CD4-positive, alpha-beta T cell treated with Interleukin-6 at 100 ng/mL for 8 hours (primary cell): ENCODE measurements around the gene SERPING1.

Source experiments
- DNase-seq: peaks from one replicate; pipeline ENCODE4 v3.0.0-alpha.2; 2020; ENCODE audit warnings: mixed read lengths, low spot score

Gene SERPING1

GRCh38 chr11:57597461-57597915 lies at the start of gene SERPING1:
Gene SERPING1, plus strand, starts transcription at chr11:57597685. Its CDS starts 586 bp downstream, at chr11:57598271.
- DNase-seq, result no peak

DNA sequence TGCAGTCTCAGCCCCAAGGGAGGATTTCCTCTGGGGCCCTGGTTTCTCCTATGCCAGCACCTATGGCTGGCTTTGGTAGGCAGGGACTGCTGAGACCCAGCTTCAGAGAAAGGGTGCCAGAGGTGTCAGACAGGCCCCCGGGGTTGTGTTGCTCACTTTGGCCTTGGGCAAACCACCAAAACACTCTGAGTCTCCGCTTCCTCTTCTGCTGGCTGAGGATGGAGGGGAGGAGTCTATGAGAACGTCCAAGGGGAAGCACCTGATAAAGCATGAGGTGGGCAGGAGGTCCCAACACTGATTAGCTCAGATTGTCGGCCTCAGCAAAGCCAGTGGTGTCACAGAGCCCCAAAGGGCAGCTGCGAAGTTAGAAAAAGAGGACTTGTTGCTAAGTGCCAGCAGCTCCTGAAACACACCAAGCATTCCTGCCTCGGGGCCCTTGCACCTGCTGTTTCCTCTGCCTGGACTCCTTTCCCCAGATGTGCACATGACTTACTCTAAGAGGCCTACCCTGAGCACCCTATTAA lies 49.6 kb upstream of the SERPING1 start:
- no peak for DNase-seq

DNA sequence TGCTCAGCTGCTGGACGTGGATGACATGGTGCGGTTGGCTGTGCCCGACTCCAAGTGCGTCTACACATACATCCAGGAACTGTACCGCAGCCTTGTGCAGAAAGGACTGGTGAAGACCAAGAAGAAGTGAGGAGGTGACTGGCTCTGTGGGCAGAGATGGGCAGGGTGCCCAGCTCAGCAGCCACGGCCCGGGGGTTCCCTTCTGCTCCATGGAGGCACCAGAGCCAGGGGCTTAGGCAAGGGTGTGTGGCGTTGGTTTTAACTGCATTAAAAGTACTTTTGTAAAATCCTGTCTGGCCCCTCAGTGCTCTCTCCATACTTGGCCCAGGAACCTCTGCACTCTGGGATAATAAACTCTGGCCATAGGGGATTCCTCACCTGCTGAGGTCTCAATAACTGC lies 47.5 kb upstream of the SERPING1 start:
- no peak for DNase-seq

DNA sequence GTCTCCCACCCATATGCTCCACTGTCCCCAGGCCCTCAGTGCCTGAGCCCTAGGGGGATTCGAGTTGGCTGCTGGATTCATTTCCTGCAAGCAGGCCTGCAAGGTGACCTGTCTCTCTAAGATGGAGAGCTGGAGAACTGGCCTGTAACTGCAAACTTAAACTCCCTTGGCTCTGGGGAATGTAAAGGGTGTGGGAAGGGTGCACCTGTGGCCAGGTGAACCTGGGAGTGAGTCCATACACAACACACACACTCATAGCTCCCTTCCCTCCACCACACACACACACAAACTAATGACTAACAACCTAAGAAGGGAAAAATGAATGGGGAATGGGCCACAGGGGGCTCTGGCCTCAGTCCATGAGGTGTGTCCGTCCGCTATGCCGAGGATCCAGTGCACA lies 45.5 kb upstream of the SERPING1 start:
- DNase-seq, result no peak

GRCh38 chr11:57552479-57552878 lies 45.0 kb upstream of the SERPING1 start:
- DNase-seq, result no peak

DNA sequence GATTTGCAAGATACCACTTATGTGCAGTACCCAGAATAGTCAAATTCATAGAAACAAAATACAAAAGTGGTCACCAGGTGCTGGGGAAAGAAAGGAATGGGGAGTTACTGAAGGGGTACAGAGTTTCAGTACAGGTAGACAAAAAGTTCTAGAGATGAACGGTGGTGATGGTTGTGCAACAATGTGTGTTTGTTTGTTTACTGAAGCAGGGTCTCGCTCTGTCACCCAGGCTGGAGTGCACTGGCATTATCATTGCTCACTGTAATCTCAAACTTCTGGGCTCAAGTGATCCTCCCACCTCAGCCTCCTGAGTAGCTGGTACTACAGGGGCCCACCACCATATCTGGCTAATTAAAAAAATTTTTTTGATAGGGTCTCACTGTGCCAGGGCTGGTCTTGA lies 42.1 kb upstream of the SERPING1 start:
- DNase-seq, result no peak

- no peak for DNase-seq
Measured at GRCh38 chr11:57556041-57556440, 41.4 kb upstream of the SERPING1 start.

DNA sequence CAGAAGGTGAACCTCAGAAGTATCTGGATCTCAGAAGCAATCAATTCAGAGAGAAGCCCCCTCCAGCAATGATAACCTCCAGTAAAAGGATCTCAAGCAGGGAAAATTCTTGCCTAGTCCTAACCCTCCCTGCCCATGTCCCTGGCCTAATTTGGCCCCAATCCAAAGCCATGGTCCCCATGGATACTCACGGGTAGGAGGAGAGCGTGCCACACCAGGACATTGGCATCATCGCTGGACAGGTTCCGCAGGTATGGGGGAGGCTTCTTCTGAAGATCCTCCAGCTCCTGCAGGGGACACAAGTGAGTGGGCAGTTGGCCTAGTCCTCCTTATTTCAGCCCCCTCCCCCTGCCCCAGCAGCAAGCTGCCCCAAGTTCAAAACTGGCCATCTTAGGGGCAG lies 37.3 kb upstream of the SERPING1 start:
- DNase-seq, result no peak

GRCh38 chr11:57562596-57562995 lies 34.9 kb upstream of the SERPING1 start:
- DNase-seq, result no peak

DNA sequence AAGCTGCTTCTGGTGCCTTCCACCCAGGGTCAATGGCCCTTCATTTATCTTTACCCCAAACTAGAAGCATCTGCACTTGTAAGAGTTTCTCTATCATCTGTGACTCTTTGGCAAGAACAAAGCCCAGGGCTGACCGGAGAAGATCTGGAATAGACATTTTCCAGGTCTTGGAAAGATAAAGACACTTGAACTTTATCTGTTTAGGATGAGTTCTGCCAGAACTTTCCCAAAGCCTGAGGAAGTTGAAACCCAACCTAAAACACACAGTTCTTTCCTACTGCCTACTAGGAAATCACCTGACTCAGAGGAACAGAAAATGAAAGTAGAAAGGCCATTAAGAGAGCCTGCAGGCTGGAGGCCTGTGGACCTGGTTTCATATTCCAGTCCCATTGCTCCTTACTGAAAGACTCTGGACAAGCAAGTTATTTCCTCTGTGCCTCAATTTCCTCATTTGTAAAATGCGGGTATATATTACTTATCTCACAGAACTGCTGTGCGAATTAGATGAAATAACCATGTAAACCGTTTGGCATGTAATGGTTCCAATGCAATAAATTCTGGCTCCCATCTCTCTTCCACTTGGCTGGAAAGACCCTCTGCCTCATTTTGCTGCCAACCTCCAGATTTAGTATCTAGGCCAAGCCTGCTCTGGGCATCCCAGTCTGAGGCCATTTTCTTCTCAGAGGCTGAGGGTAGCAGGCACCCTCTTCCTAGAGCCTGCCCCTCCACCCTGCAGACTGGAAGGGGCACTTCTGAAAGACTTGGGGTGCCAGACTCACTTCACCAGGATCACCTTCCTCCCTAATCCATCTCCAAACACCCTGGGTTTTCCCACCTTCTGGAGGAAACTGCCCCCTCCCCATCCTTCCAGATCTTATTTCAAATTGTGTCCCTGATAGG lies 31.2 kb upstream of the SERPING1 start:
- peak; percentile 45 for DNase-seq

DNA sequence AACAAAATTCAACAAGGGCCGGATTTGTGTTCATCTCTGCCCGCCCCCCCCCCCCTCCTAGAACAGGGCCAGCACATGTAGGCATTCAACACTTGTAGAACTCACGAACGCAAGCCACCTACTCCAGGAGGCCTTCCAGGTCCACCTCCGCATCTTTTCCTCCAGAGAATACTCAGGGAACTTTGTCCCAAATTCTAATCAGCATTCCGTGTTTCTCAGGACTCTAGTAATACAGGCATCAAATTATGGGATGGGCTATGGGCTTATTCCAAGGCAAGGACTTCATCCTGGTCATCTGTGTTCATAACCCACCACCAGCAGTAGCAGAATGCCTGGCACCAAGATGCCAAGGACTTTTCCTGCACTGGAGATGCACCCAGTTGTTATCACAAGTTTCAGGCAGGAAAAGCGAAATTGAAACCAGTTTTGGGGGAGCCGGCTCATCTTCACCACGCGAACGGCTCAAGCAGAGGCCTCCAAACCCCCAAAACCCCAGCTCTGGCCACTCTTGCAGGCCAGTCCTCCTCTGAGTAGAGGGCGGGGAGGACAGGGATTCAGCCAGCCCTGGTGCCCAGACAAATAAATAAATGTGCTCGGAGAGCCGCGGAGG lies 30.5 kb upstream of the SERPING1 start:
- DNase-seq, result peak; percentile 23

- peak; percentile 83 for DNase-seq
Measured at GRCh38 chr11:57567515-57568329, 29.8 kb upstream of the SERPING1 start, which contains the start of gene UBE2L6. Gene UBE2L6, minus strand, starts transcription at chr11:57567672. Its CDS starts 61 bp downstream, at chr11:57567611.

GRCh38 chr11:57568330-57568766 lies 29.1 kb upstream of the SERPING1 start:
- DNase-seq, result no peak

- no peak for DNase-seq
Measured at GRCh38 chr11:57571606-57572005, 25.9 kb upstream of the SERPING1 start.

DNA sequence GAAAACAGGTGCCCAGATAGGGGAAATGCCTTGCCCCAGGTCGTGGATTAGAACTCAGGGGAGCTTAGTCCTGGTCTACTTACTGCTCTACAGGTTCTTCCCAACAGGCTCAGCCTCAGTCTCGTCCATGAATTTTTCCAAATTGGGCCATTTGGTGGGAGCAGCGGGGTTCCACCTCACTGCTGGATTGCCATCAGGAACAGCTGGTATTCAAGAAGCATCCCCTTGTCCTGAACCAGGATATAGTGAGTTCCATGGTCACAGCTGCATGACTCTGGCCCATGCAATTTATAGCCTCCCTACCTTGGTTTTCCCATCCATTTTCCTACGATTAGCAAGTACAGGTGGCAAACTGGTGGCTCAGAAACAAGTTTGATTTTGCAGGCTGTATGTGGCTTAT lies 23.4 kb upstream of the SERPING1 start:
- no peak for DNase-seq

- no peak for DNase-seq
Measured at GRCh38 chr11:57584341-57584740, 13.1 kb upstream of the SERPING1 start.

DNA sequence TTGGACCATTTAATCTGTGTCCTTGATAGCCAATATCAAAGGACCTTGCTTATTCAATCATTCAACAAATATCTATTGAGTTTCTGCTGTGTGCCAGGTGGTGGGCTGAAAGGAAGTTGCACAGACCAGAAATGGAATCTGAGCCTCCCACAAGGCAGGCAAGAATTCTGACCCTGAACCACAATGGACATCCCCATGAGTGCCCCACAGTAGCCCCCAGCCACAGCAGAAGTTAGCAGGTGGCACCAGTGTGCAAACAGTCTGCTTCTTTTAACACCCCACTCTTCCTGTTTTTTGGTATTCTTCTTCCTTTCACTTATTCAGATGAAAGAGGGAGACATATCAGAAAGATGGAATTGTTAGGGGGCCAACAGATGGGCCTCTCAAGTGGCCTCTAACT lies 12.2 kb upstream of the SERPING1 start:
- no peak for DNase-seq

DNA sequence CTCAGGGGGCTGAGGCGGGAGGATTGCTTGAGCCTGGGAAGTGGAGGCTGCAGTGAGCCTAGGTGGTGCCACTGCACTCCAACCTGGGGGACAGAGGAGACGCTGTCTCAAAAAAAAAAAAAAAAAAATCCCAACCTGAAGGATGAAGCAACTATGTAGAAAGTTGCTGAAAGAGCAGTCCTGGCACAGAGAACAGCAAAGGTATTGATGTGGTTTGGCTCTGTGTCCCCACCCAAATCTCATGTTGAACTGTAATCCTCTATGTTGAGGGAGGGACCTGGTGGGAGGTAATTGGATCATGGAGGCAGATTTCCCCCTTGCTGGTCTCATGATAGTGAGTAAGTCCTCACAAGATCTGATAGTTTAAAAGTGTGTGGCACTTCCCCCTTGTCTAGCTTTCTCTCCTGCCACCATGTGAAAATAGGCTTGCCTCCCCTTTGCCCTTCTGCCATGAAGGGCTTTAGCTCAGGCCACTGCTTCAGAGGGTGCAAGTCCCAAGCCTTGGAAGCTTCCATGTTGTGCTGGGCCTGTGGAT lies 10.7 kb upstream of the SERPING1 start:
- DNase-seq, result no peak

- DNase-seq, result no peak
Measured at GRCh38 chr11:57588046-57588710, 9.3 kb upstream of the SERPING1 start.

- no peak for DNase-seq
Measured at GRCh38 chr11:57596266-57596885, 1.1 kb upstream of the SERPING1 start.
